Germinal center (tissue), 1 donor: ENCODE results near the gene KIZ.
"Not testable (repeated sequence)": the region's sequence is repeated elsewhere in the genome, so short reads cannot be mapped to it uniquely, and the experiment has no call there.

ENCODE experiments used
- DNase-seq: peaks from one replicate; pipeline ENCODE4 v3.0.0; 2012; ENCODE audit warnings: mixed read lengths, low spot score

Gene KIZ

GRCh38 chr20:21230220-21230619, 104.3 kb downstream of the KIZ start:
- DNase-seq: no peak

- no peak for DNase-seq
Measured at GRCh38 chr20:21230686-21231085, 104.8 kb downstream of the KIZ start.

GRCh38 chr20:21232546-21233280, 106.8 kb downstream of the KIZ start:
- no peak for DNase-seq

GRCh38 chr20:21234324-21234723, 108.4 kb downstream of the KIZ start:
- no peak for DNase-seq

GRCh38 chr20:21234806-21235483, 109.1 kb downstream of the KIZ start:
- DNase-seq: no peak

- peak; percentile 47 for DNase-seq
Measured at GRCh38 chr20:21235484-21236445, 109.9 kb downstream of the KIZ start.

GRCh38 chr20:21237956-21238799, 112.3 kb downstream of the KIZ start:
- no peak for DNase-seq

GRCh38 chr20:21238818-21239536, 113.1 kb downstream of the KIZ start:
- DNase-seq: no peak

- no peak for DNase-seq
Measured at GRCh38 chr20:21240394-21240793, 114.5 kb downstream of the KIZ start.

- DNase-seq: no peak
Measured at GRCh38 chr20:21241406-21241805, 115.5 kb downstream of the KIZ start.

- no peak for DNase-seq
Measured at GRCh38 chr20:21243811-21244210, 117.9 kb downstream of the KIZ start.

GRCh38 chr20:21244808-21245207, 118.9 kb downstream of the KIZ start:
- no peak for DNase-seq

GRCh38 chr20:21246161-21246560, 120.3 kb downstream of the KIZ start:
- DNase-seq: no peak

- not testable (repeated sequence) for DNase-seq
Measured at GRCh38 chr20:21247603-21248095, 121.8 kb downstream of the KIZ start.

- no peak for DNase-seq
Measured at GRCh38 chr20:21251278-21251677, 125.4 kb downstream of the KIZ start.

- no peak for DNase-seq
Measured at GRCh38 chr20:21257192-21257591, 131.3 kb downstream of the KIZ start.

- no peak for DNase-seq
Measured at GRCh38 chr20:21258411-21258810, 132.5 kb downstream of the KIZ start.

- no peak for DNase-seq
Measured at GRCh38 chr20:21259346-21259745, 133.5 kb downstream of the KIZ start.

- no peak for DNase-seq
Measured at GRCh38 chr20:21262812-21263211, 136.9 kb downstream of the KIZ start.

GRCh38 chr20:21265261-21266190, 139.6 kb downstream of the KIZ start:
- no peak for DNase-seq
